Stomach (tissue), 9 donors: Measurements from ENCODE around the gene QRICH2. TPM values are rescaled to one million over a fixed set of nuclear protein-coding genes. Genes with fewer than 3 reads are reported as not detected.
A peak's percentile ranks its signal among the peaks of the same experiment; 100 is the strongest.

ENCODE experiments used
- DNase-seq, 2 donors: peaks; one replicate each; pipeline versions ENCODE4 v3.0.0 to v3.0.0-alpha.2; 2013 to 2019
- H3K27ac ChIP-seq, 5 donors: fragments of 200-600 bp in 4 of 5; sonication (generic) in 4 of 5; one replicate each; pipeline ENCODE4 v1.5.1; 2013 to 2019; ENCODE audit warnings: mild to moderate bottlenecking in 1 of 5, moderate library complexity in 1 of 5
- H3K27me3 ChIP-seq, 3 donors: fragments of 200-600 bp; sonication (generic); one replicate each; pipeline ENCODE4 v1.5.1; 2017 to 2019; ENCODE audit warnings: mixed run types in 1 of 3
- H3K36me3 ChIP-seq, 4 donors: fragments of 200-600 bp; sonication (generic); 1 replicate in 3 of 4; 2 replicates in 1 of 4; pipeline ENCODE4 v1.5.1; 2016 to 2019
- H3K4me1 ChIP-seq, 4 donors: fragments of 200-600 bp; sonication (generic); one replicate each; pipeline ENCODE4 v1.5.1; 2016 to 2019
- H3K4me3 ChIP-seq, 4 donors: fragments of 200-600 bp; sonication (generic) in 3 of 4; one replicate each; pipeline ENCODE4 v1.5.1; 2016 to 2019; ENCODE audit warnings: mild to moderate bottlenecking in 1 of 4
- H3K9me3 ChIP-seq, 4 donors: fragments of 200-600 bp; sonication (generic); one replicate each; pipeline ENCODE4 v1.5.1; 2016 to 2019
- EP300 ChIP-seq: sonication (generic); formaldehyde crosslinking; IDR thresholded peaks from one replicate; pipeline ENCODE4 v1.6.1; 2017; ENCODE audit warnings: antibody characterized with exemption
- POLR2A ChIP-seq, 4 donors: fragments of 450-650 bp; IDR thresholded peaks; one replicate each; pipeline ENCODE4 v1.6.1; 2016; ENCODE audit warnings: antibody characterized with exemption in 4 of 4, control low read depth in 2 of 4, mild to moderate bottlenecking in 1 of 4, moderate library complexity in 1 of 4
- POLR2AphosphoS5 ChIP-seq, 3 donors: sonication (generic); formaldehyde crosslinking; IDR thresholded peaks; one replicate each; pipeline ENCODE4 v1.6.1; 2016; ENCODE audit warnings: antibody characterized with exemption in 3 of 3
- WGBS, 5 donors: extraction: QIAGEN DNeasy Blood & Tissue Kit in 3 of 5; methylation state at CpG; one replicate each; pipeline versions ENCODE4 v1.1.5 to v1.1.7; 2013 to 2018; 5-methylcytosine and 5-hydroxymethylcytosine counted together
- intact Hi-C: fragments of 100-400 bp; cut with DNase I; formaldehyde crosslinking; loops from one replicate; pipeline ENCODE4 v1.15.1; 2023; ENCODE audit warnings: low total_unique reads
- polyA plus RNA-seq, 3 donors: library from polyadenylated mRNA; stranded (reverse); fragments of 200-250 nt; gene quantifications; one replicate each; pipeline ENCODE4 v1.2.3, GENCODE V29; 2013
- total RNA-seq, 5 donors: library from RNA; depleted of rRNA; stranded (reverse); fragments of >200 nt; gene quantifications; one replicate each; pipeline versions ENCODE4 v1.1.0 to v1.2.3, GENCODE V29; 2014 to 2016
- TF ChIP-seq, protein P1 (sequence below), 7 experiments: fragments of 450-650 bp in 4 of 7; fragments of 200-600 bp in 3 of 7; sonication (generic) in 3 of 7; IDR thresholded peaks; one replicate each; pipeline ENCODE4 v1.5.1; 2016 to 2019; ENCODE audit warnings: antibody characterized with exemption in 7 of 7, control low read depth in 2 of 7, mild to moderate bottlenecking in 1 of 7
- donor health status: healthy with polysubstance abuse.
- donor health status: Bipolar disorder and iron deficiency.
- donor health status: healthy.

QRICH2 gene
- total and polyA plus RNA-seq, 8 donors, result 0.72 to 12.5 (median 3.9) TPM

DNA sequence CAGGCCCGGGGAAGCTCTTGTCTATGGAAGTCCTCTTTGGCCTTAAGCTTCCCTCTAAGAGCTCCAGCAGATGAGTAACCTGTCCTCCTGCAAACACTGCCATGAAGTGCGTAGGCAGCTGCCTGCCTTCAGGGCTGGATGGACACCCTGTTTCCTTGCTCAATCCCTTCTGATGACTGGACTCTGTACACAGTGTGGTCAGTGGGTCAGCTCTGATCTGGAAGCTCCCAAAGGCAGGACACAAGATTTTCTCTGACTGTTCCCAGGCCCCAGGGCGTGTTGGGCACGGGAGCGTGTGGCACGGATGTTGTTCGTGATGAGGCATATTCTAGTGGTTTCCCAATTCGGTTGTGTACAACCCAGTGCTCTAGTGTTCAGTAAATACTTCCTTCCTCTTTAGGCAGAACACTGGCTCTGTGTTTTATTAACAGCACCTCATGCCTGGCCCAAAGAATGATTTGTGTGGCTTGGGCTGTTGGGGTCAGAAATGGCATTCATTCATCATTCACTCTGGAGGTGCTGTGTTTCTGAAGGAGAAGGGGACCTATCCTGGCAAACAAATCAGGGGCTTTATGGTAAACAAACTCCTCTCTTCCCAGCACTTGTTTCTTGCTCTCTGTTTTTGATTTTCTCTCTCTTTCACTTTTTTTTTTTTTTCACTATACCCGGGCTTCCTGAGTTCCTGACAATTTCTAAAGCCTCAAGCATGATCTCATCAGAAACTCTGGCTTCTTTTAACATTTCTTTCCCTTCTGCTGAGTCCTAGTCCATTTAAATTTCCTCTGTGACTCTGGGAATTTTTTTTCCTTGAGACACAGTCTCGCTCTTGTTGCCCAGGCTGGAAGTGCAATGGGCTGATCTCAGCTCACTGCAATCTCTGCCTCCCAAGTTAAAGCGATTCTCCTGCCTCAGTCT lies 55.8 kb downstream of the QRICH2 start:
- Histone ChIP-seq H3K36me3 (no peaks in the 10 kb centered on the region), H3K9me3 (no peaks in the 10 kb centered on the region), H3K4me1 (peaks cover 20 to 32% (median 26%) of the 10 kb centered on the region in 4 donors), H3K27ac (peak overlapping the region; percentile 13 to 89 (median 80)), H3K27me3 (no peaks in the 10 kb centered on the region), H3K4me3 (no peak overlapping the region)
- 41 to 61% (median 50%) methylated on average over 10 to 11 of the region's 11 CpGs for WGBS, 5 donors
- intact Hi-C loops, result no loop called here
- TF ChIP-seq POLR2AphosphoS5 (IDR thresholded peaks at IDR 0.05) (peak in 2 of 3 donors; percentile 61 to 68), POLR2A (IDR thresholded peaks at IDR 0.05) (no peak)
- TF ChIP-seq, protein P1, sequence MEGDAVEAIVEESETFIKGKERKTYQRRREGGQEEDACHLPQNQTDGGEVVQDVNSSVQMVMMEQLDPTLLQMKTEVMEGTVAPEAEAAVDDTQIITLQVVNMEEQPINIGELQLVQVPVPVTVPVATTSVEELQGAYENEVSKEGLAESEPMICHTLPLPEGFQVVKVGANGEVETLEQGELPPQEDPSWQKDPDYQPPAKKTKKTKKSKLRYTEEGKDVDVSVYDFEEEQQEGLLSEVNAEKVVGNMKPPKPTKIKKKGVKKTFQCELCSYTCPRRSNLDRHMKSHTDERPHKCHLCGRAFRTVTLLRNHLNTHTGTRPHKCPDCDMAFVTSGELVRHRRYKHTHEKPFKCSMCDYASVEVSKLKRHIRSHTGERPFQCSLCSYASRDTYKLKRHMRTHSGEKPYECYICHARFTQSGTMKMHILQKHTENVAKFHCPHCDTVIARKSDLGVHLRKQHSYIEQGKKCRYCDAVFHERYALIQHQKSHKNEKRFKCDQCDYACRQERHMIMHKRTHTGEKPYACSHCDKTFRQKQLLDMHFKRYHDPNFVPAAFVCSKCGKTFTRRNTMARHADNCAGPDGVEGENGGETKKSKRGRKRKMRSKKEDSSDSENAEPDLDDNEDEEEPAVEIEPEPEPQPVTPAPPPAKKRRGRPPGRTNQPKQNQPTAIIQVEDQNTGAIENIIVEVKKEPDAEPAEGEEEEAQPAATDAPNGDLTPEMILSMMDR (IDR thresholded peaks at IDR 0.05), result no peak
- DNase-seq, result peak in 1 of 2 donors; percentile 65

DNA sequence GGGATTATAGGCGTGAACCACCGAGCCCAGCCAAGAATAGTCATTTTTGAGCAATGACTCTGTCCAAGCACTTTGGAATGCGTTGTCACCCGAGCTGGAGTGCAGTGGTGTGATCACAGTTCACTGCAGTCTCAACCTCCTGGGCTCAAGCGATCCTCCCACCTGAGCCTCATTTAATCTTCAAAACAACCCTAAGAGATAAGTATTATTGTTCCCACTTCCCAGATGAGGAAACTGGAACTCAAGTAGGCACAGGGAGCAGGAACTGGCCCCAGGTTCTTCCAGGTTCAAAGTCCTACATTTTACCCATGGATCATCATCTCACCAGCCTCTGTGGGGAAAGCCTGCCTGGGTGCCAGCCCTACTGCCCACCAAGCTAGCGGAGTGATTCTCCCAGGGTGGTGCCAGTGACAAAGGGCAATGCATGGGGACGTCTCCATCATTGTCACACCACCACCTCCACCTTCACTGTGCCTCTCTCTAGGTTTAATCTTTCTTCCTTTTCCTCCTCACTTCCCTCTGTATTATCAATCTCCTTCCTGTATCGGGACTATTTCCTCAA lies 56.5 kb downstream of the QRICH2 start:
- TF ChIP-seq EP300 (no peak), POLR2A (IDR thresholded peaks at IDR 0.05) (no peak)
- DNase-seq, result no peak
- 85 to 90% (median 87%) methylated on average over 8 of the region's 8 CpGs for WGBS, 5 donors
- intact Hi-C loops, result no loop called here
- Histone ChIP-seq H3K4me3 (no peak overlapping the region), H3K27me3 (no peaks in the 10 kb centered on the region), H3K9me3 (no peaks in the 10 kb centered on the region), H3K27ac (peak overlapping the region; percentile 13 to 89 (median 80)), H3K4me1 (peaks cover 20 to 32% (median 25%) of the 10 kb centered on the region in 4 donors), H3K36me3 (no peaks in the 10 kb centered on the region)

DNA sequence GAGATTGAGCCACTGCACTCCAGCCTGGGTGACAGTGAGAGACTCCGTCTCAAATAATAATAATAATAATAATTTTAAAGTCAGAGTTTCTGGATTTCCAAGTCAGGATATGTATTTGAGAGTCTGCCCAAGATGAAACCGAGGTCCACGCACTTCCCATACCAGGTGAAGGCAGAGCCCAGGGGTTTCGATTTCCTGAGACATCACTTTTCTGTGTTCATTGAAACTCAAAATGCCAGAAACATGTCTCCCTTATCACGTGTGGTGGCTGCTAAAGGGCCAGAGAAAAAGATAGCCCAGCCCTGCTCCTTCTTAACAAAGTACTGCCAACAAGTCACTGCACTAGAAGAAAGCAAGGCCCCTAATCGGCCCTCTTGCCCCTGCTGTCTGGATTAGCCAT lies 57.9 kb downstream of the QRICH2 start:
- no peak overlapping the region for H3K27ac ChIP-seq
- TF ChIP-seq, protein P1 (IDR thresholded peaks at IDR 0.05), result no peak
- no peak for TF ChIP-seq POLR2A (IDR thresholded peaks at IDR 0.05)
- TF ChIP-seq EP300, result no peak
- TF ChIP-seq POLR2AphosphoS5 (IDR thresholded peaks at IDR 0.05), result no peak
- WGBS, 5 donors, result 84 to 88% (median 86%) methylated on average over 6 of the region's 6 CpGs
- intact Hi-C loops, result no loop called here
- H3K4me3 ChIP-seq, result no peak overlapping the region
- H3K36me3 ChIP-seq, result no peaks in the 10 kb centered on the region
- H3K9me3 ChIP-seq, result no peaks in the 10 kb centered on the region
- H3K4me1 ChIP-seq, result peaks cover 20 to 32% (median 23%) of the 10 kb centered on the region in 4 donors
- DNase-seq, result no peak
- H3K27me3 ChIP-seq, result no peaks in the 10 kb centered on the region

DNA sequence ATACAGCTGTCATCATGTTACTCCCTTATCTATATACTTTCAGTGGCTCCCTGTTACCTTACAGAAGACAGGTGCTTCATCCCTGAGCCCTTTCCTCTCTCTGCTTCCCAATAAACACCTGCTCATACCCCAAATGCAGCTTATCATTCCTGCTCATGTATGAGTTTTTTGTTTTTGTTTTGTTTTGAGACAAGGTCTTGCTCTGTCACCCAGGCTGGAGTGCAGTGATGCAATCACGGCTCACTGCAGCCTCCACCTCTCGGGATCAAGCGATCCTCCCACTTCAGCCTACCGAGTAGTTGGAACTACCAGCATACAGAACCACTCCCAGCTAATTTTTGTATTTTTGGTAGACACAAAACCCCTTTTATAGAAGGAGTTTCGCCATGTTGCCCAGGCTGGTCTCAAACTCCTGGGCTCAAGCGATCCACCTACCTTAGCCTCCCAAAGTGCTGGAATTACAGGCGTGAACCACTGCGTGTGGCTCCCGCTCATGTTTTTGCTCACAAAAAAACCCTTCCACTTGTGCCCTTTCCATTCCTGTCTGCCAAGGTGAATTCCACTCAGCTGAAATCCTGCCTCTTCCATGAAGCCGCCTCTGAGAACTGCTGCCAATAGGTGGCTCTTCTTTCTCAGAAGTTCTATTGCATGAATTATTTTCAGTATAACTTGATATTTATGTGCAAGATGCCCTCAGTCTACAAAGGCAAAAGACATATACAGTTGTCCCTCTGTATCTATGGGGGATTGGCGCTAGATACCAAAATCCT lies 59.9 kb downstream of the QRICH2 start:
- peaks cover 0 to 10% (median 0%) of the 10 kb centered on the region in 3 donors for H3K27me3 ChIP-seq
- TF ChIP-seq, protein P1 (IDR thresholded peaks at IDR 0.05), result peak in 1 of 7 experiments; percentile 35
- TF ChIP-seq POLR2AphosphoS5 (IDR thresholded peaks at IDR 0.05), result no peak
- H3K4me3 ChIP-seq, result no peak overlapping the region
- H3K4me1 ChIP-seq, result peaks cover 18 to 26% (median 20%) of the 10 kb centered on the region in 4 donors
- 62 to 69% (median 66%) methylated on average over 11 of the region's 11 CpGs for WGBS, 5 donors
- no peaks in the 10 kb centered on the region for H3K9me3 ChIP-seq
- intact Hi-C loops, result no loop called here
- H3K36me3 ChIP-seq, result no peaks in the 10 kb centered on the region
- H3K27ac ChIP-seq, result no peak overlapping the region
- DNase-seq, result peak in 1 of 2 donors; percentile 28
